GM12878 (cell line): ENCODE results near the gene PLA2G1B. TPM values are rescaled to one million over a fixed set of nuclear protein-coding genes. Genes with fewer than 3 reads are reported as not detected.

Source experiments
- ATAC-seq: fragments of 200-7000 bp; cut with Tn5 transposase; 3 replicates; pipeline ENCODE4 v1.9.1; 2020; ENCODE audit warnings: mild to moderate bottlenecking, moderate library complexity
- BruUV-seq: library from RNA; stranded (reverse); fragments of 400-500 nt; replicated peaks from 2 replicates; lab custom pipeline; 2021; lab: Mats Ljungman, UMichigan
- CTCF ChIA-PET: fragments of 300-600 bp; sonication (Branson Sonifier 250); formaldehyde crosslinking; extraction: SDS; loops from one replicate; lab custom pipeline; 2021; ENCODE audit warnings: inconsistent platforms; lab: Yijun Ruan, JAX
- POLR2A ChIA-PET: fragments of 350-600 bp; formaldehyde crosslinking; extraction: SDS; loops from one replicate; lab custom pipeline; 2021; ENCODE audit warnings: inconsistent platforms; lab: Charles Lee
- RAD21 ChIA-PET: fragments of 300-600 bp; sonication (Branson Sonifier 250); formaldehyde crosslinking; loops from one replicate; lab custom pipeline; 2023; ENCODE audit warnings: antibody characterized with exemption; ENCODE audit not compliant: unreplicated experiment; lab: Charles Lee
- SMC1A ChIA-PET: fragments of 300-600 bp; sonication (Branson Sonifier 250); formaldehyde crosslinking; loops from one replicate; lab custom pipeline; 2023; ENCODE audit not compliant: unreplicated experiment, uncharacterized antibody; lab: Charles Lee
- DNase-seq: peaks from one replicate; pipeline ENCODE4 v3.0.0-alpha.2; 2011; ENCODE audit warnings: low read depth, low spot score
- FAIRE-seq: peaks from 3 replicates; lab custom pipeline; 2011; peaks lifted over from hg19 to GRCh38; lab: Jason Lieb, UNC
- H2AFZ ChIP-seq: 2 replicates; pipeline ENCODE4 v1.6.0; 2011; ENCODE audit warnings: low read depth, low read length, control low read depth; ENCODE audit not compliant: control insufficient read depth
- H3K27ac ChIP-seq: 2 replicates; pipeline ENCODE4 v1.5.1; 2011; ENCODE audit warnings: control low read depth; ENCODE audit not compliant: control insufficient read depth, insufficient read depth
- H3K27me3 ChIP-seq, 2 experiments: replicated peaks in 1 of 2; 2 replicates each; pipeline versions ENCODE4 v1.6.0 to v1.6.1; 2011; ENCODE audit warnings: low read length in 1 of 2; ENCODE audit not compliant: control insufficient read depth in 2 of 2, insufficient read depth in 2 of 2
- H3K36me3 ChIP-seq, 2 experiments: 2 replicates each; pipeline ENCODE4 v1.5.1; 2011; ENCODE audit warnings: low read length in 1 of 2; ENCODE audit not compliant: control insufficient read depth in 2 of 2, insufficient read depth in 2 of 2
- H3K4me1 ChIP-seq: 2 replicates; pipeline ENCODE4 v1.6.1; 2011; ENCODE audit warnings: mild to moderate bottlenecking, low read length, moderate library complexity, mixed read lengths; ENCODE audit not compliant: control insufficient read depth, insufficient read depth
- H3K4me2 ChIP-seq: 2 replicates; pipeline ENCODE4 v1.6.0; 2011; ENCODE audit warnings: control low read depth; ENCODE audit not compliant: control insufficient read depth, insufficient read depth
- H3K4me3 ChIP-seq: fragments of 200-600 bp; sonication (generic); 2 replicates; pipeline ENCODE4 v1.5.1; 2016
- H3K79me2 ChIP-seq: 2 replicates; pipeline ENCODE4 v1.6.0; 2011; ENCODE audit warnings: low read length; ENCODE audit not compliant: control insufficient read depth, insufficient read depth
- H3K9ac ChIP-seq: 2 replicates; pipeline ENCODE4 v1.8.0; 2011; ENCODE audit warnings: low read length, control low read depth, mixed read lengths; ENCODE audit not compliant: control insufficient read depth, insufficient read depth
- H3K9me3 ChIP-seq: replicated peaks from 3 replicates; pipeline ENCODE4 v1.5.1; 2011; ENCODE audit warnings: mild to moderate bottlenecking, low read length; ENCODE audit not compliant: control insufficient read depth, insufficient read depth
- H4K20me1 ChIP-seq: 2 replicates; pipeline ENCODE4 v1.6.0; 2011; ENCODE audit not compliant: control insufficient read depth, insufficient read depth
- IRF3 ChIP-seq: fragments of 450-650 bp; IDR thresholded peaks from 2 replicates; pipeline ENCODE4 v1.6.1; 2014; ENCODE audit warnings: mild to moderate bottlenecking
- MYB ChIP-seq: fragments of 150-350 bp; IDR thresholded peaks from 2 replicates; pipeline ENCODE4 v1.6.1; 2014; ENCODE audit warnings: mild to moderate bottlenecking, low read depth, low read length, borderline replicate concordance
- NKRF ChIP-seq: fragments of 450-650 bp; conservative IDR thresholded peaks from 2 replicates; pipeline ENCODE4 v1.6.1; 2017; ENCODE audit warnings: mild to moderate bottlenecking, moderate library complexity
- RBBP5 ChIP-seq: fragments of 200-600 bp; sonication (generic); conservative IDR thresholded peaks from 2 replicates; pipeline ENCODE4 v1.6.1; 2016
- SMAD5 ChIP-seq: IDR thresholded peaks from 2 replicates; pipeline ENCODE4 v1.6.1; 2016; ENCODE audit warnings: antibody characterized with exemption, low read depth
- YBX1 ChIP-seq: fragments of 450-650 bp; IDR thresholded peaks from 2 replicates; pipeline ENCODE4 v1.6.1; 2016; ENCODE audit warnings: antibody characterized with exemption
- WGBS: methylation state at CpG from one replicate; pipeline ENCODE4 v1.1.6; 2016; ENCODE audit warnings: low lambda C conversion rate; ENCODE audit not compliant: insufficient replicate concordance, insufficient coverage; ENCODE audit errors: missing lambda C conversion rate; 5-methylcytosine and 5-hydroxymethylcytosine counted together
- in situ Hi-C: fragments of 300-500 bp; cut with MboI; formaldehyde crosslinking; loops from 9 replicates; pipeline ENCODE4 v1.14.3; 2018; ENCODE audit warnings: mixed read lengths
- intact Hi-C: fragments of 100-400 bp; cut with micrococcal nuclease; formaldehyde crosslinking; loops from one replicate; pipeline ENCODE4 v1.14.2; 2022; ENCODE audit not compliant: unreplicated experiment
- polyA plus RNA-seq, 11 experiments: library from polyadenylated mRNA; depleted of rRNA in 4 of 11; unstranded in 6 of 11; stranded (reverse) in 5 of 11; fragments of >200 nt; fragmentation: Nextera tagmentation in 4 of 11; fragmentation: Illumina TruSeq in 1 of 11; extraction: Ambion mirVana in 4 of 11; extraction: Trizol in 1 of 11; gene quantifications; 1 replicate in 1 of 11; 2 replicates in 10 of 11; pipeline versions ENCODE4 v1.2.1 to v1.2.3, GENCODE V29; 2011 to 2016; ENCODE audit warnings: inconsistent platforms in 2 of 11, missing spikeins in 2 of 11, low read depth in 1 of 11
- total RNA-seq, 4 experiments: library from RNA; depleted of rRNA in 3 of 4; stranded (reverse); fragments of >200 nt in 3 of 4; fragmentation: Illumina TruSeq in 1 of 4; extraction: Trizol in 1 of 4; gene quantifications; 2 replicates each; pipeline versions ENCODE4 v1.2.1 to v1.2.3, GENCODE V29; 2013 to 2021
- TF ChIP-seq, protein P1 (sequence below): IDR thresholded peaks from 2 replicates; pipeline ENCODE4 v1.6.1; 2011; ENCODE audit warnings: mild to moderate bottlenecking, low read depth, low read length, moderate library complexity; ENCODE audit not compliant: insufficient replicate concordance

Gene PLA2G1B
- total and polyA plus RNA-seq, 10 of the 15 experiments (the other 5 are each of a cell fraction or from before 2014, with no cell fraction given), result not detected

DNA sequence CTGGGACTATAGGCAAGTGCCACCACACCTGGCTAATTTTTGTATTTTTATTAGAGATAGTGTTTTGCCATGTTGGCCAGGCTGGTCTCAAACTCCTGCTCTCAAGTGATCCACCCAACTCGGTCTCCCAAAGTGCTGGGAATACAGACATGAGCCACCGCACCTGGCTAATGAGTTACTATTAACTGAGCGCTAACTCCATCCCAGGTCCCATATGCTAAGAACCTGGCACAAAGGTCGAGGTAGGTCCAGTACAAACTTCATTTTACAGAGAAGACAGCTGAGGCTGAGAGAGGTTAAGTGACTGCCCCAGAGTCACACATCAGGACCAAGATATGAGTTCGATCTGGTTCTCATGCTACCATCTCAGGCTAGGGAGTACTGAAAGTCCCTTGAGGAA, 4.5 kb upstream of the PLA2G1B start:
- ATAC-seq, result no peak
- no TSS peak for BruUV-seq
- intact Hi-C loops (no loop called here), in situ Hi-C loops (no loop called here)
- Histone ChIP-seq H3K79me2 (no peaks in the 10 kb centered on the region), H2AFZ (no peak overlapping the region), H3K36me3 (no peaks in the 10 kb centered on the region), H3K9me3 (peaks cover 4% of the 10 kb centered on the region; the same call in 2 of the 3 replicates), H3K27me3 (no peaks in the 10 kb centered on the region; a peak in 1 of 4 replicates), H3K9ac (no peak overlapping the region), H3K27ac (no peak overlapping the region), H3K4me3 (no peak overlapping the region), H4K20me1 (no peaks in the 10 kb centered on the region), H3K4me1 (no peaks in the 10 kb centered on the region), H3K4me2 (no peak overlapping the region)
- no peak for TF ChIP-seq YBX1
- TF ChIP-seq MYB, result no peak
- TF ChIP-seq, protein P1, sequence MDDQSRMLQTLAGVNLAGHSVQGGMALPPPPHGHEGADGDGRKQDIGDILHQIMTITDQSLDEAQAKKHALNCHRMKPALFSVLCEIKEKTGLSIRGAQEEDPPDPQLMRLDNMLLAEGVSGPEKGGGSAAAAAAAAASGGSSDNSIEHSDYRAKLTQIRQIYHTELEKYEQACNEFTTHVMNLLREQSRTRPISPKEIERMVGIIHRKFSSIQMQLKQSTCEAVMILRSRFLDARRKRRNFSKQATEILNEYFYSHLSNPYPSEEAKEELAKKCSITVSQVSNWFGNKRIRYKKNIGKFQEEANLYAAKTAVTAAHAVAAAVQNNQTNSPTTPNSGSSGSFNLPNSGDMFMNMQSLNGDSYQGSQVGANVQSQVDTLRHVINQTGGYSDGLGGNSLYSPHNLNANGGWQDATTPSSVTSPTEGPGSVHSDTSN, result no peak
- no peak for TF ChIP-seq IRF3
- no peak for FAIRE-seq
- no peak for DNase-seq
- ChIA-PET CTCF (interaction anchor here (0.8 kb wide), 1 partner anchor 98 kb away, joined by 4 read pairs; no protein-coding TSS in a partner anchor), POLR2A (interaction anchor here (0.6 kb wide), 1 partner anchor 317 kb away, joined by 5 read pairs; no protein-coding TSS in a partner anchor), SMC1A (no interaction called here), RAD21 (no interaction called here)
- WGBS, result 41% methylated on average over 5 of the region's 5 CpGs

DNA sequence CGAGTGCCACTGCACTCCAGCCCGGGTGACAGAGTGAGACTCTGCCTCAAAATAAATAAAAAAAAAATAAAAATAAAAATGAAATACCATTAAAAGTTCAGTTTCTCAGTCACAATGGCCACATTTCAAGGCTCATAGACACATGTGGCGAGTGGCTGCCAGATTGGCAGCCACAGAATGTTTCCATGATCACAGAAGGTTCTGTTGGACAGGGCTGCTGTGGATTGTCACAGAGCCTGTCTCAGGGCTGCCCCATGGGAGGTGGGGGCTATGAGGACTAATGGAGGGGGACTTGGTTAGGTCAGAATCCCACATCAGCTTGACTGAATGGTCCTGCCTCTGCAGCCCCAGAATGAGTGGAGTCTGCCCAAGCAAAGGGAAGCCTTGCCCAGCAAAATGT, 3.8 kb upstream of the PLA2G1B start:
- ATAC-seq, result no peak
- in situ Hi-C loops (no loop called here), intact Hi-C loops (no loop called here)
- Histone ChIP-seq H3K36me3 (no peaks in the 10 kb centered on the region), H3K9ac (no peak overlapping the region), H3K27ac (no peak overlapping the region), H4K20me1 (no peaks in the 10 kb centered on the region), H2AFZ (no peak overlapping the region), H3K4me3 (no peak overlapping the region), H3K4me2 (no peak overlapping the region), H3K4me1 (no peaks in the 10 kb centered on the region), H3K79me2 (no peaks in the 10 kb centered on the region), H3K9me3 (peaks cover 2% of the 10 kb centered on the region; the same call in 2 of the 3 replicates), H3K27me3 (no peaks in the 10 kb centered on the region; a peak in 1 of 4 replicates)
- WGBS, result 60% methylated on average over 3 of the region's 3 CpGs
- ChIA-PET RAD21 (no interaction called here), CTCF (no interaction called here), SMC1A (no interaction called here), POLR2A (interaction anchor here (0.6 kb wide), 1 partner anchor 100 kb away, joined by 5 read pairs; no protein-coding TSS in a partner anchor)
- FAIRE-seq, result no peak
- BruUV-seq, result no TSS peak
- no peak for DNase-seq
- TF ChIP-seq NKRF (no peak), RBBP5 (no peak), SMAD5 (no peak)
